Measurements from ENCODE around the gene RPTOR.

DNA sequence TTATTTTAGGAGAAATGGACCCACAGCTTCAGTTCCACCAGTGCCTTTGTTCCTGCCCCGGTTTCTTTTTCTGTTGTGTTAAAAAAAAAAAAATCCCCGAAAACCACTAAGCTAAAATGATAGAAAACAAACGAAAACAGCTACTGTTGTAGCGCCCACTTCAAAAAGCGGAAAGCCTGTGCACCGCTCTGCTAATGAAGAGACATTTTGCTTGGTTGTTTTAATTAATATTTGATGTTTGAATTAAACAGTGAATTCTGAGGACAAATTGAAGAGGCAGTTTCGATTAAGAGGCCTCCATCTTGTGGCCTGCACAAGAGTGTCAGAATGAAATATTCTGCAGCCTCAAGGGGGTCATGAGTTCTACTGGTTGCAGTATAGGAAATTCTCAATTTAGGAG lies 186.7 kb downstream of the RPTOR start:
- TF ChIP-seq ZNF600 (tag by site-specific recombination; IDR thresholded peaks at IDR 0.05): no peak
- TF ChIP-seq CTCF (tag by site-specific recombination; IDR thresholded peaks at IDR 0.05): no peak
- no peak for TF ChIP-seq ZNF416 (tag by site-specific recombination; IDR thresholded peaks at IDR 0.05)
- no peak for TF ChIP-seq ZNF510 (tag by site-specific recombination; IDR thresholded peaks at IDR 0.05; ENCODE audit: insufficient replicate concordance)
- no peak for TF ChIP-seq SP2 (tag by site-specific recombination; IDR thresholded peaks at IDR 0.05)
- TF ChIP-seq, protein P1, sequence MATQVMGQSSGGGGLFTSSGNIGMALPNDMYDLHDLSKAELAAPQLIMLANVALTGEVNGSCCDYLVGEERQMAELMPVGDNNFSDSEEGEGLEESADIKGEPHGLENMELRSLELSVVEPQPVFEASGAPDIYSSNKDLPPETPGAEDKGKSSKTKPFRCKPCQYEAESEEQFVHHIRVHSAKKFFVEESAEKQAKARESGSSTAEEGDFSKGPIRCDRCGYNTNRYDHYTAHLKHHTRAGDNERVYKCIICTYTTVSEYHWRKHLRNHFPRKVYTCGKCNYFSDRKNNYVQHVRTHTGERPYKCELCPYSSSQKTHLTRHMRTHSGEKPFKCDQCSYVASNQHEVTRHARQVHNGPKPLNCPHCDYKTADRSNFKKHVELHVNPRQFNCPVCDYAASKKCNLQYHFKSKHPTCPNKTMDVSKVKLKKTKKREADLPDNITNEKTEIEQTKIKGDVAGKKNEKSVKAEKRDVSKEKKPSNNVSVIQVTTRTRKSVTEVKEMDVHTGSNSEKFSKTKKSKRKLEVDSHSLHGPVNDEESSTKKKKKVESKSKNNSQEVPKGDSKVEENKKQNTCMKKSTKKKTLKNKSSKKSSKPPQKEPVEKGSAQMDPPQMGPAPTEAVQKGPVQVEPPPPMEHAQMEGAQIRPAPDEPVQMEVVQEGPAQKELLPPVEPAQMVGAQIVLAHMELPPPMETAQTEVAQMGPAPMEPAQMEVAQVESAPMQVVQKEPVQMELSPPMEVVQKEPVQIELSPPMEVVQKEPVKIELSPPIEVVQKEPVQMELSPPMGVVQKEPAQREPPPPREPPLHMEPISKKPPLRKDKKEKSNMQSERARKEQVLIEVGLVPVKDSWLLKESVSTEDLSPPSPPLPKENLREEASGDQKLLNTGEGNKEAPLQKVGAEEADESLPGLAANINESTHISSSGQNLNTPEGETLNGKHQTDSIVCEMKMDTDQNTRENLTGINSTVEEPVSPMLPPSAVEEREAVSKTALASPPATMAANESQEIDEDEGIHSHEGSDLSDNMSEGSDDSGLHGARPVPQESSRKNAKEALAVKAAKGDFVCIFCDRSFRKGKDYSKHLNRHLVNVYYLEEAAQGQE (tag by site-specific recombination; IDR thresholded peaks at IDR 0.05): no peak
- no peak for TF ChIP-seq ZNF658 (tag by site-specific recombination; IDR thresholded peaks at IDR 0.05)
- no peak for TF ChIP-seq ZNF529 (tag by site-specific recombination; IDR thresholded peaks at IDR 0.05; ENCODE audit: insufficient replicate concordance)
- no peak for TF ChIP-seq ZNF792 (tag by site-specific recombination; IDR thresholded peaks at IDR 0.05)
- TF ChIP-seq, protein P2, sequence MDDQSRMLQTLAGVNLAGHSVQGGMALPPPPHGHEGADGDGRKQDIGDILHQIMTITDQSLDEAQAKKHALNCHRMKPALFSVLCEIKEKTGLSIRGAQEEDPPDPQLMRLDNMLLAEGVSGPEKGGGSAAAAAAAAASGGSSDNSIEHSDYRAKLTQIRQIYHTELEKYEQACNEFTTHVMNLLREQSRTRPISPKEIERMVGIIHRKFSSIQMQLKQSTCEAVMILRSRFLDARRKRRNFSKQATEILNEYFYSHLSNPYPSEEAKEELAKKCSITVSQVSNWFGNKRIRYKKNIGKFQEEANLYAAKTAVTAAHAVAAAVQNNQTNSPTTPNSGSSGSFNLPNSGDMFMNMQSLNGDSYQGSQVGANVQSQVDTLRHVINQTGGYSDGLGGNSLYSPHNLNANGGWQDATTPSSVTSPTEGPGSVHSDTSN (CRISPR knock-in tag; IDR thresholded peaks at IDR 0.05): no peak
- TF ChIP-seq KLF7 (tag by site-specific recombination; IDR thresholded peaks at IDR 0.05; ENCODE audit: borderline replicate concordance): no peak
- TF ChIP-seq ZBTB10 (tag by site-specific recombination; IDR thresholded peaks at IDR 0.05): no peak
- no peak for TF ChIP-seq KLF16 (tag by site-specific recombination; IDR thresholded peaks at IDR 0.05)
- TF ChIP-seq ZNF274 (IDR thresholded peaks at IDR 0.05; ENCODE audit: low read length): no peak
- TF ChIP-seq ZNF274 (tag by site-specific recombination; IDR thresholded peaks at IDR 0.05; ENCODE audit: borderline replicate concordance): no peak
